DMS114 treated with DMSO at 0.1 percent for 48 hours (cell line): ENCODE measurements around the gene KY.
A peak's percentile ranks its signal among the peaks of the same experiment; 100 is the strongest.

Experiments used
- DNase-seq: peaks from one replicate; lab custom pipeline; 2025; ENCODE audit not compliant: unreplicated experiment; lab: John Stamatoyannopoulos, UW

KY gene, protein sequence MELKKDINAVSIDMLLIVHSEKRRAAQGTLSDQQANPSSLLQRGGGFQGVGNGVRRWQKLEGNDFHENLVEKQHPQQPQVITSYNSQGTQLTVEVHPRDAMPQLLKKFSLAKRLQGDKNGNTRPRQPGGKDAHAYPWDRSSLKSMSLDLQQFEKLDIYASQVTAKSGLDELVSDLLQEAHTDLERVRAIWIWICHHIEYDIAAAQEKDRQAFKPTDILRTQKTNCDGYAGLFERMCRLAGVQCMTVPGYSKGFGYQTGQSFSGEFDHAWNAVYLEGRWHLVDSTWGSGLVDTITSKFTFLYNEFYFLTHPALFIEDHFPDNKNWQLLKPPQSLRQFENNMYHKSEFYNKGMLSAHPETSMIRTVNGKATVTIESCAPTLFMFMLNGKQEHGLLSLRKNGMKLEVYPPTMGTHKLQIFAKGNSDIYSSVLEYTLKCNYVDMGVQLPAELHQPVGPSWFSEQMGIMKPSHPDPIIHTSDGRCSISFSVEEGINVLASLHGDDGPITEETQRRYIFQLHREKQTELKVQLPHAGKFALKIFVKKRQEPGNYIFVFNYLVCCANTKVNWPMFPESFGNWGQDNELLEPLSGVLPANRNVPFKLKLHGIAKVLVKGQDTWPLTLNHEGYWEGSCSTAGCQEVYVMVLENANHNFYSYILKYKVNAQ

DNA sequence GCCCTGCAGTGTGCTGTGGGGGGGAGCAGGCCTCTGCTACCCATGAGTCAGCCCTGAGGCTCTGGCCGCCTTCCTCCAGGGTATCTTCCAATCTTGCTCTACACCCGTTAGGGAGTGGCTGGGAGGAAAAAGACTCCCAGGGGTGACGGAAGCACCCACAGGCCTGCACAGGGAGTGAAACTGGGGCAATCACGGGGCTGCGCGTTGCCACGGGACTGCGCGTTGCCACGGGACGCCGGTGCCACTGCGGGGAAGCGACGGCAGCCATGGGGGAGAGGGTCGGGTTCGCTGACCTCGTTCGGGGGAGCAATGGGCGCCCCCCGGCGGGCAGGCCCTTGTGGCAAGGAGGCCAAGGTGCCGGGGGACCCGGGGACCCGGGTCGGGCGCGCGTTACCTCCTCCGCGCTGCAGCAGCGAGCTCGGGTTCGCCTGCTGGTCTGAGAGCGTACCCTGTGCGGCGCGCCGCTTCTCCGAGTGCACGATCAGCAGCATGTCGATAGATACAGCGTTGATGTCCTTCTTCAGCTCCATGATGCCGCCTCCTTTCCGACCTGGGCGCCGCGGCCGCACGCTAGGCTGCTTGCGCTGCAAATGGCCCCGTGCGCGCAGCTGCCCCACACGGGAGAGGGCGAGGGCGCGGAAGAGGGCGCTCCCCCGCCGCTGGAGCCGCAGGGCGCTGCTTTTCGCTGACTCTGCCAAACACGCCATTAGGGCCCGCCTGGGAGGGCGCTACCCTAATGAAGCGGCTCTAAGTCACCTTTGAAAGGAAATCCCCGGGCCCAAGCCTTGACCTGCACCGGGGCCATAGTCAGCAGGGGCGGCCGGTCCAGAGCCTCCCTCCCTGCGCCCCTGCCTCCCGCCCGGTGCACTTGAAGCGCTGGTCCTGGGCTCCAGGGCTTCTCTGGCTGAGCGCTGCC is at the start of gene KY:
Gene KY, minus strand, starts transcription at position 592 of the 916 bp plus-strand sequence. Its CDS starts 62 bp downstream, at position 530.
- peak; percentile 3 for DNase-seq

DNA sequence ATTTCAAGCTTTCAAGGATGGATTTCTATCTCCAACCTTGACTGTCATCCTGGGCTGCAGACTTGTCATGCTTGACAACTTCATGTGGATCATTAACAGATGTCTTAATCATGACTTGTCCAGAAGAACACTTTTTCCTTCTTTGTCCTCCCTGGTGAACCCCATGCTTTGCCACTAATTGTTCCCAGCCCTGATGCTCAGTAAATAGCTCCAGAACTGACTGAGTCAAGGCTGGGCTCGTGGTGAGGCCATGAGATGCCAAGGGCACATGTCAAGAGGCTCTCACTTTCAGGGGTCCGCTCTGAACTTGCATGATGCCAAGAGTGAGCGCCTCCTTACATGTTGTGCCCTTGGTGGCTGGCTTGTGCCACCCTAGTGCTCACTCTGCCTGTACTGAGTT is 48.9 kb upstream of the KY start:
- no peak for DNase-seq

GRCh38 chr3:134699141-134699711 is 48.4 kb upstream of the KY start:
- DNase-seq, result no peak

GRCh38 chr3:134697830-134698689 is 47.2 kb upstream of the KY start:
- DNase-seq, result no peak

GRCh38 chr3:134696155-134696554 is 45.3 kb upstream of the KY start:
- DNase-seq, result no peak

- no peak for DNase-seq
Measured at GRCh38 chr3:134694946-134695543, 44.2 kb upstream of the KY start.

- no peak for DNase-seq
Measured at GRCh38 chr3:134694466-134694865, 43.6 kb upstream of the KY start.

DNA sequence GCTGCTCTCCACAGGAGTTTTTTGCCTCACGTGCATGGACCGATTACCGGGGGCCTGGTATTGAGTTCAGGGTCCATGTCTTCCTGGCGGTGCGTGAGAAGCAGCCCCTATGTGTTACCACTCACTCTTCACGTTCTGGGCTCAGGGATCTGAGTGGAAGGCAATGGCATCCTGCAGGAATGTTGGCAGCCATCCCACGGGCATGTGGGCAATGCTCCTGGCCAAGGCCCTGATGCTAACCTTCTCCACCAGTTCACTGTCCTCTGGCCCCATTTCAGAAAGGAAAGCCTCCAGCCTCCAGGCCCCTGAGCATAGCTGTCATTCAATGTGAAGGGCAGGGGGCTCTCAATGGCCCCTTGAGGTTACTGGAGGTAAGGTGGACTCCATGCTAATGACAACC is 43.0 kb upstream of the KY start:
- no peak for DNase-seq

GRCh38 chr3:134693226-134693625 is 42.4 kb upstream of the KY start:
- no peak for DNase-seq

DNA sequence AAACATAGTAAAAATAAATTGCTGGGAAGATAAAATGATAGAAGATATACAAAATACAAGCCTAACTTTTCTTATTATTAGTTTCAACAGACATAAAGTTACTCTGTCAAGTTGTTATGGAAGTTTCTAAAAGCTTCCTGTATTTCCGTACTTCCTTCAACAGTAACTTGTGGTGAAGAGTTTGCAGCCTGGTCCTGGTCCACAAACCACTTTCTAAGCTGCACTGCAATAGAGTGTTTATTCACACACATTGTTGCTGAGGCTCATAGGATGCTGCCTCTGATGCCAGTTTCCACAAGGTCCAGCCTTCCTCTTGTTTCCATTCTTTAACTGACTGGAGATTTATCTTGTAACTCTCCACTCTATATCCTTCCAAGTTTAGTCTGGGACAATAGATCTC is 39.4 kb upstream of the KY start:
- no peak for DNase-seq

- DNase-seq, result no peak
Measured at GRCh38 chr3:134687642-134688041, 36.8 kb upstream of the KY start.

DNA sequence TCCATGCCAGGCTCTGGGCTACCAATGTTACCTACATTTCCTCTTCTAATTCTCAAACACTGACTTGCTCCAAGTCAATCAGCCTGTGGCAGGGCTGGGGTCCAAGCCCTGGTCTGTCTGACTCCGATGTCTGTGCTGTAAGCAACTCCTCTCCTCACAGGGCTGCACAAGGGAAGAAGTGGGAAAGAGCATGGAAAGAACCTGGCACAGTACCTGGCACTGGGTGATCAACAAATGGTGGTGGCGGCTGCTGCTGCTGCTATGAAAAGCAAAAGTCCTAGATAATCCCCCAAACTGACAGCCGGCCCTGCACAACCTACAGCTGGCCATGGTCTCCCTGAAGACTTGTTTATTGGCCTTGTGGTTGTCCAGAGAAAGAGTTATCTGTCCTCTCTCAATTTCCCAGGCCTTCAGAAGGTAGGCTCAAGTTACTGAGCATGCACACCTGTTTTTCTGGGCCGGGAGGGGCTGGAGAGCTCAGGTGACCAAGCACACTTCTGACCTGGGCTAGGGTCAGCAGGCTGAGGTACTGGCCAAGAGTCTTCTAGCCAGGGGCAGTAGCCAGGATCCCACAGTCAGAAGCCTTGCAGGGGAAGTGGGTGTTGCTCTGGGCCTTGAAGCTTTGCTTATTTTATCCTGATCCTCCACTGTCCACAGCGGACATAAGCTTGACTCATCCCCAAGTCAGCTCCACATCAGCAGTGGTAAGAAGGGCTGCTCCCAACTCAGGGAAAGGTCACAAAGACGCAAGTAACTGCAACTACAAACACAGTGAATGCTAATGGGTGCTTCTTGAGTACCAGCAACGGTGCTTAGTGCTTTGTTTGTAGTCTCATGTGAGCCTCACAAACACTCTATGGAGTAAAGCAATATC is 35.3 kb upstream of the KY start:
- DNase-seq, result no peak

DNA sequence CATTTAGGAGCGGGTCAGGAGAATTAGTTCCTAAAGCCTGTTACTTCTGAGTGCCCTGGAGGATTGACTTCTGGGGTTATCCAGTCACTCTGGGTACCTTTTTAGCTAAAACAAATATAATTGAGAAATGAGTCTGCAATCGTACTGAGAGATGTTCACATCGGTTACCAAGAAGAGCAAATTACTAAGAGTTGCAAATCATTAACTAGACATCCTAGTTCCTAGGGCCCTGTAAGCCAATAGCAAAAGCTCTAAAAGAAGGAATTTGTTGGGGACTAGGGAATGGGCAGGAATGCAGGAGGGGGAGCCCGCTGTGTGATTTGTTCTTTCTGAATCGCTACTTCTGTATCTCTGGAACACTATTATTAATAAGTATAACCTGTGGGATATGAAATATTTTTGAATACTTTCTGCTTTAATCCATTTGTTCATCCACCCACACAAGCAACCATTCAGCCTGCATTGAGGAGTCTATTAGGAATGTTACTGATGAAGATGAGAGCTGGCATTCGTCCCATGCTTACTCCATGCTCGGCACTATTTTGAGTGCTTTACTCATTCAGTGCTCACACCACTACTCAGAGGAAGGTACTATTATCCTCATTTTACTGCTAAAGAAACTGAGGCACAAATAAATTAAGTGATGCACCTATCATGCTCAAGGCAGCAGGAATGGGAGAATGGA is 31.5 kb upstream of the KY start:
- no peak for DNase-seq

- no peak for DNase-seq
Measured at GRCh38 chr3:134681522-134681900, 30.7 kb upstream of the KY start.

GRCh38 chr3:134680796-134681521 is 30.1 kb upstream of the KY start:
- no peak for DNase-seq

GRCh38 chr3:134677987-134678308 is 27.1 kb upstream of the KY start:
- no peak for DNase-seq

- no peak for DNase-seq
Measured at GRCh38 chr3:134677196-134677986, 26.6 kb upstream of the KY start.
